HepG2 (cell line): Measurements from ENCODE around the gene AP2S1. TPM values are rescaled to one million over a fixed set of nuclear protein-coding genes. Genes with fewer than 3 reads are reported as not detected.

Experiments
- ARID2 ChIP-seq: sonication (generic); formaldehyde crosslinking; IDR thresholded peaks from 2 replicates; pipeline ENCODE4 v1.8.1; 2022; ENCODE audit warnings: mild to moderate bottlenecking, missing genetic modification reagents, borderline replicate concordance
- HDAC1 ChIP-seq: sonication (generic); formaldehyde crosslinking; IDR thresholded peaks from 2 replicates; pipeline ENCODE4 v1.5.1; 2020; ENCODE audit warnings: mild to moderate bottlenecking, missing genetic modification reagents
- HIC2 ChIP-seq: sonication (generic); formaldehyde crosslinking; IDR thresholded peaks from 2 replicates; pipeline ENCODE4 v1.9.0; 2022; ENCODE audit warnings: low read depth, missing genetic modification reagents
- HINFP ChIP-seq: sonication (generic); formaldehyde crosslinking; IDR thresholded peaks from 2 replicates; pipeline ENCODE4 v1.4.0; 2020; ENCODE audit warnings: low read depth, mild to moderate bottlenecking, missing genetic modification reagents
- KLF11 ChIP-seq: IDR thresholded peaks from 2 replicates; pipeline ENCODE4 v1.6.1; 2016; ENCODE audit warnings: missing compliant biosample characterization
- LCORL ChIP-seq, 2 experiments: fragments of 450-650 bp in 1 of 2; sonication (generic) in 1 of 2; formaldehyde crosslinking in 1 of 2; IDR thresholded peaks; 2 replicates each; pipeline versions ENCODE4 v1.5.0 to v1.6.1; 2017 to 2020; ENCODE audit warnings: antibody characterized with exemption in 1 of 2, missing genetic modification reagents in 1 of 2
- NFKBIZ ChIP-seq: IDR thresholded peaks from 2 replicates; pipeline ENCODE4 v1.6.1; 2018; ENCODE audit warnings: missing genetic modification reagents, missing compliant biosample characterization
- NR0B2 ChIP-seq: sonication (generic); formaldehyde crosslinking; IDR thresholded peaks from 2 replicates; pipeline ENCODE4 v1.4.0; 2020; ENCODE audit warnings: mild to moderate bottlenecking, missing genetic modification reagents
- NRL ChIP-seq: sonication (generic); formaldehyde crosslinking; IDR thresholded peaks from 2 replicates; pipeline ENCODE4 v1.5.0; 2020; ENCODE audit warnings: missing genetic modification reagents, mild to moderate bottlenecking, moderate library complexity, borderline replicate concordance
- RFX5 ChIP-seq: IDR thresholded peaks from 2 replicates; pipeline ENCODE4 v1.6.1; 2011; ENCODE audit warnings: low read depth, low read length, improper control_type of control experiment
- TBX3 ChIP-seq: fragments of 450-650 bp; IDR thresholded peaks from 2 replicates; pipeline ENCODE4 v1.6.1; 2017; ENCODE audit warnings: antibody characterized with exemption, mild to moderate bottlenecking, inconsistent platforms, borderline replicate concordance
- TFDP1 ChIP-seq: IDR thresholded peaks from 2 replicates; pipeline ENCODE4 v1.6.1; 2016; ENCODE audit warnings: missing compliant biosample characterization, missing genetic modification reagents, borderline replicate concordance
- THAP7 ChIP-seq: sonication (generic); formaldehyde crosslinking; IDR thresholded peaks from 2 replicates; pipeline ENCODE4 v1.8.1; 2023; ENCODE audit warnings: mild to moderate bottlenecking, missing genetic modification reagents
- TIGD3 ChIP-seq: sonication (generic); formaldehyde crosslinking; IDR thresholded peaks from 2 replicates; pipeline ENCODE4 v1.5.1; 2020; ENCODE audit warnings: mild to moderate bottlenecking, missing genetic modification reagents, borderline replicate concordance
- TRIM22 ChIP-seq: fragments of 450-650 bp; IDR thresholded peaks from 2 replicates; pipeline ENCODE4 v1.6.1; 2017
- ZKSCAN5 ChIP-seq: sonication (generic); formaldehyde crosslinking; IDR thresholded peaks from 2 replicates; pipeline ENCODE4 v1.5.1; 2020; ENCODE audit warnings: mild to moderate bottlenecking, missing genetic modification reagents
- ZNF605 ChIP-seq: sonication (generic); formaldehyde crosslinking; IDR thresholded peaks from 2 replicates; pipeline ENCODE4 v1.8.0; 2022; ENCODE audit warnings: mild to moderate bottlenecking, missing genetic modification reagents
- ZNF747 ChIP-seq: sonication (generic); formaldehyde crosslinking; IDR thresholded peaks from 2 replicates; pipeline ENCODE4 v1.8.1; 2023; ENCODE audit warnings: missing genetic modification reagents, mild to moderate bottlenecking, borderline replicate concordance
- ZNF780A ChIP-seq: sonication (generic); formaldehyde crosslinking; IDR thresholded peaks from 2 replicates; pipeline ENCODE4 v1.8.0; 2022; ENCODE audit warnings: mild to moderate bottlenecking, missing genetic modification reagents, moderate library complexity
- polyA plus RNA-seq, 8 experiments: library from polyadenylated mRNA; depleted of rRNA in 3 of 8; stranded (reverse) in 7 of 8; unstranded in 1 of 8; fragments of >200 nt; fragmentation: Illumina TruSeq in 4 of 8; extraction: Trizol in 4 of 8; gene quantifications; 2 replicates each; pipeline versions ENCODE4 v1.2.1 to v1.2.3, GENCODE V29; 2011 to 2016; ENCODE audit warnings: low read depth in 4 of 8, missing spikeins in 1 of 8, mixed read lengths in 1 of 8; ENCODE audit not compliant: insufficient read depth in 1 of 8
- total RNA-seq, 5 experiments: library from RNA; depleted of rRNA; stranded (reverse); fragments of >200 nt; fragmentation: Illumina TruSeq; extraction: Trizol; gene quantifications; 2 replicates each; pipeline ENCODE4 v1.2.3, GENCODE V29; 2016; ENCODE audit warnings: low read depth in 1 of 5

The AP2S1 gene
- total and polyA plus RNA-seq, 2 of the 13 experiments (the other 11 are each of a cell fraction or from before 2014, with no cell fraction given), result 45.2 to 86.1 TPM

GRCh38 chr19:46856062-46857022, 5.7 kb upstream of the AP2S1 start (continued):
- TF ChIP-seq NR0B2 (CRISPR knock-in tag) (no peak), HINFP (CRISPR knock-in tag) (no peak), NRL (CRISPR knock-in tag) (no peak), TRIM22 (no peak), ZNF605 (CRISPR knock-in tag) (peak; percentile 14), ZNF747 (CRISPR knock-in tag) (0 out of 2 replicates have a peak, but pooled peaks have one; percentile 44), ZNF780A (no peak), TFDP1 (CRISPR knock-in tag) (peak; percentile 80), RFX5 (no peak), THAP7 (CRISPR knock-in tag) (no peak), HDAC1 (CRISPR knock-in tag) (peak; percentile 59), ARID2 (no peak), LCORL (IDR thresholded peaks at IDR 0.05) (no peak), LCORL (CRISPR knock-in tag; IDR thresholded peaks at IDR 0.05) (peak; percentile 65; the same call in 1 of the 2 replicates), KLF11 (CRISPR knock-in tag) (peak; percentile 86), ZKSCAN5 (0 out of 2 replicates have a peak, but pooled peaks have one; percentile 47), TBX3 (no peak), NFKBIZ (no peak), TIGD3 (peak; percentile 72; the same call in 1 of the 2 replicates), HIC2 (CRISPR knock-in tag) (no peak)
